ENCODE measurements around the gene OR51A2.

- TF ChIP-seq CTCF (conservative IDR thresholded peaks at IDR 0.05; ENCODE audit: low read length): no peak
- no peak for TF ChIP-seq EZH2phosphoT487 (IDR thresholded peaks at IDR 0.05; ENCODE audit: borderline replicate concordance)
These were observed 33.2 kb downstream of the OR51A2 start for GRCh38 chr11:4922304-4922703.

Measured in Loucy (cell line).